Raji (cell line): ENCODE measurements around the gene ATP5F1D.

ENCODE experiments used
- POLR2A ChIP-seq: IDR thresholded peaks from 2 replicates; pipeline ENCODE4 v1.6.1; 2011; ENCODE audit warnings: low read depth, low read length, control low read depth; ENCODE audit not compliant: insufficient read depth

Gene ATP5F1D

GRCh38 chr19:1227304-1228054 lies 14.1 kb upstream of the ATP5F1D start:
- no peak for TF ChIP-seq POLR2A

GRCh38 chr19:1228161-1228957 lies 13.2 kb upstream of the ATP5F1D start:
- no peak for TF ChIP-seq POLR2A

DNA sequence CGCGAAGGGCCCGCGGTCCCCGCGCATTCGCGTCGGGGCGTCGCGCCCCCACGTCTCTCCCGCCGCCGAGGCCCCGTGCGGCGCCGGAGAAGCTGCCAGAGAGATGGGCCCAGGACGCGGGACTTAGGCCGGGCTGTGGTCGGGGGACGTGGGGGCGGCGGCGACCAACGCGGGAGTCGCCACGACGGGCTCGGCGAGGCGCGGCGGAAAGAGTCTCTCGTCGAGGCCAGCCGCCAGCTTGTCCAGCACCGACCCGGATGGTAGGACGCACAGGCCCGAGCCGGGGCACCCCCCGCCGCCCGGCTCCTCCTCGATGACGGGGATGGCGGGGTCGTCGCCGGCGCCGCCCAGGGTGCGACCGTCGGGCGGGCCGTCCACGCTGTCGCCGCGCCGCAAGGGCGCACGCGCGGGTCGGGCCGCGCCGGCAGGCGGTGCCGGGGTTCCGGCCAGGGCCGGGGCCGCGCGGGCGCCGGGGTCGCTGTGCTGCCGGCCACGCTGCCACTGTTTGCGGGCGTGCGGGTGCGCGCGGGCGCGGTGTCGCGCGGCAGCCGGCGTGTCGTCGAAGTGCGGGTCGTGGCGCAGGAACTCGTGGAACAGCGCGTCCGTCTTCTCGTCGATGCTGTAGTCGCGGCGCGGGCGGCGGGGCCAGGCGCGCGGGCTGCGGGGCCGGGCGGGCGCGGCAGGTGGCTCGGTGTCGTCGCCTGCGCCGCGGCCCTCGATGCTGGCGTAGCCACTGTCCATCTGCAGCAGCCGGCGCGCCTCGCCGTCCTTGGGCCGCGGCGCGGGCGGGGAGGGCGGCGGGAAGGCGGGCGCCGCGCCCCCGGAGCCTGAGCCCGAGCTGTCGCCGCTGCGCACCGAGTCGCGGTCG lies 12.3 kb upstream of the ATP5F1D start:
- no peak for TF ChIP-seq POLR2A

GRCh38 chr19:1229924-1230782 lies 11.4 kb upstream of the ATP5F1D start:
- TF ChIP-seq POLR2A, result no peak

DNA sequence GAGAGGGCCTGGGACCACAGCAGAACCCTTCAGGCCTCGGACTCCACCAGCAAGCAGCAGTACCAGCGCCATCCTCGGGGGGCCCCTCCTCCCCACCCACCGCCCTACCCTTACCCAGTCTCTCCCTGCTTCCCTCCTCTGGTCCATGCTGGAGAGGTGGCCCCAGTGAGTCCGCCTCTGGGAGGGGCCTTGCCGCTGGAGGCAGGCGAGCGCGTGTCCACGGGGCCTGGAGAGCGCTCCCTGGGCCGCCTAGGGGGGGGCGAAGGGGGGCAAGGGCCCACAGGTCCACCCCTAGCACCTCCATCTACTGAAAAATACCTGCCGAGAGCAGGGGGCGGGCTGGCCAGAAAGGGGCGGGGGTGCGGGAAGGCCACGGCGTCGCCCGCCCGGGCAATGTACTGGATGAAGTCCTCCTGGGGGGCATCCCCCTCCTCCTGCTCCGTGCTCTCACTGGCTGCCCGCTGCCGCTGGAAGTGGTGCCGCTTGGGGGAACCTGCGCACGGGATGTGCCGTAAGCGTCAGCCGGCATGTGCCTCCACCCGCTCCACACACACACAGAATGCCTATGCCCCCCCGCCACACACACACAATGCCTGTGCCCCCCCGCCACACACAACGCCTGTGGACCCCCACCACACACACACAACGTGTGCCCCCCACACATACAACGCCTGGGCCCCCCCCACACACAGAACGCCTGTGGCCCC lies 10.6 kb upstream of the ATP5F1D start:
- no peak for TF ChIP-seq POLR2A

- TF ChIP-seq POLR2A, result no peak
Observed at GRCh38 chr19:1231729-1232637, 9.6 kb upstream of the ATP5F1D start.

GRCh38 chr19:1232652-1233072 lies 8.9 kb upstream of the ATP5F1D start:
- TF ChIP-seq POLR2A, result no peak

DNA sequence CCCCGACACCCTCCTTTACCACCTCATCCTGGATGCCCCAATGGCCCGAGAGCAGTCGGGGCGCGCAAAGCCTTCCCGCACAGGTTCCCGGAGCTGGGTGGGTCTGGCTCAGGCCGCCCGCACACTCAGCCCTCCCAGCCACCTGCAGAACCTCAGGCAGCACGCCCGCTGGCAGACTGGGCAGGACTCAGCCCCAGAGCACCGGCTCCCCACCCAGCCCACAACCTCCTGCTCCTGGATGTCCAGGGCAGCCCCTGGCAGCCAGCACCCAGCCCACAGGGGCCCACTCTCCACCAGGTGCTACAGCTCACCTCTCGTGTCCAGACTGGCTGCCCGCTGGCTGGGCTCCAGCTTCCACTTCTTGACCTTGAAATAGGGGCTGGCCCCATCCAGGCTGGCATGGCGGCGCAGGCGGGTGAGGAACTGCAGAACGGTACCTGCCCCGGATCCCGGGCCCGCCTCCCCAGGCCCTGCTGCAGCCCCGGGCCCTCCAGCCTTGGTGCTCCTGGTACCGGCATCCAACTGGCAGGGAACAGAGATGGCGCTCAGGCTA lies 8.4 kb upstream of the ATP5F1D start:
- TF ChIP-seq POLR2A, result no peak

DNA sequence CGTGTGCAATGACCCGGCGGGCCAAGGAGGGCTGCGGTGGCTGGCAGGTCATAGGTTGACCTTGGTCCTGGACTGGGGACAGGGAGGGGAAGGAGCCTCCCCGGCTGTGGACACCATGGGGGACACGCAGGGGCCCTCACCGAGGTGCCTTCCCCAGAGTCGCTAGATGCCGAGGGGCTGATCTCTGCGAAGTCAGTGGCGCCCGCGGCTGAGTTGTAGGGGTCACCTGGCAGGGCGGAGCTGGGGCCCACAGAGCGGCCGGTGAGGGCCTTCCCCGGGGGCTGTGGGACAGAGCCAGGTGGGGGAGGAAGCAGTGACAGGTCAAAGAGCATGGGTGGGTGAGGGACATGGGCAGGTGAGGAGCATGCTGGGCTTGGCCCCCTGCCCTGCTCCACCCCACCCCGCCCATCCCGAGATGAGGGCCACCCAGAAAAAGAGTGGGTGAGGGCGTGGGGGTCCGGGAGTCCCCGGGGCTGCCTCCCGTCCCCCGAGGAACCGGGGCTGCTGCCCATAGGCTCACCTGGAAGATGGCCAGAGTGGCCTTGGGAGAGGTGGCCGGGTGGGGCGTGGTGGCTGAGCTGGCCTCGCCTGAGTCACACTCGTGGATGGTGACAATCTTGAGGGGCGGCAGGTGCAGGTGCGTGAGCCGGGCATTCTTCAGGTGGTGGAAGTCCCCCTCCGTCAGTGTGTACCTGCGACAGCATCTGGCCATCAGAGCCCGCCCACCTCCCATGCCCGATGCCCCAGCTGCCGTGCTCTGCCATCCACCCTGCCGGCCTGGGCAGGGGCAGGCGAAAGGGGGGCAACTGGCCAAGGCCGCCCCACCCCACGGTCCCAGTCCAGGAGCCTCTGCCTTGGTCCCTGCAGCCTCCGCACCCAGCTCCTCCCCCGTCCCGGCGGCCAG lies 7.2 kb upstream of the ATP5F1D start:
- no peak for TF ChIP-seq POLR2A

DNA sequence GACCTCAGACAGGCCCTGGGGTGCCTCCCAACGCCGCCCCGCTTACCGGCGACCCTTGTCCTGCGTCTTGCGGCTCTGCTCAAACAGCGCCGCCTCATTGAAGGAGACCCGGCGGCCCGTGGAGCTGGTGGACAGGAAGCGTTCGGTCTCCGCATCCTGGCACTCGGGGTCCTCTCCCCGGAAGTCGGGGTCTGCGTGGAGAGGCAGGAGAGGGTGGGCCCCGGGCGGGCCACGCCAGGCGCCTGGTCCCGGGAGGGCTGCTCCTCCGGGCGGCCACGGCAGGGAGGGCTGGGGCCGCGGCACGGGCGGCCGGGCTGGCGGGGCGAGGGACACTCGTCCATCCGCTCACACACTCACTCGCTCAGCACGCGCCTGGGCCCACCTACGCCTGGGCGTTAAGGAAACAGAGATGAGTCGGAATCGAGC lies 6.6 kb upstream of the ATP5F1D start:
- no peak for TF ChIP-seq POLR2A
